Prostate gland (tissue), 2 donors: ENCODE measurements around the gene SMAD7. TPM values are rescaled to one million over a fixed set of nuclear protein-coding genes. Genes with fewer than 3 reads are reported as not detected.

Experiments
- DNase-seq: peaks from one replicate; pipeline ENCODE4 v3.0.0-alpha.2; 2019; ENCODE audit warnings: low spot score
- H3K27ac ChIP-seq, 2 donors: fragments of 200-600 bp; sonication (generic); 2 replicates each; pipeline ENCODE4 v1.5.1; 2017 to 2019
- H3K27me3 ChIP-seq: fragments of 200-600 bp; sonication (generic); replicated peaks from 2 replicates; pipeline ENCODE4 v1.5.1; 2019; ENCODE audit not compliant: insufficient read depth
- H3K36me3 ChIP-seq, 2 donors: fragments of 200-600 bp; sonication (generic); 1 replicate in 1 of 2; 2 replicates in 1 of 2; pipeline versions ENCODE4 v1.5.1 to v1.8.1; 2017 to 2019
- H3K4me1 ChIP-seq: fragments of 200-600 bp; sonication (generic); replicated peaks from 2 replicates; pipeline ENCODE4 v1.5.1; 2019
- H3K4me3 ChIP-seq, 2 donors: fragments of 200-600 bp; sonication (generic); 2 replicates each; pipeline ENCODE4 v1.5.1; 2017 to 2019
- H3K9me3 ChIP-seq: fragments of 200-600 bp; sonication (generic); 2 replicates; pipeline ENCODE4 v1.5.1; 2017
- CTCF ChIP-seq, 4 experiments: fragments of 200-600 bp in 2 of 4; fragments of 450-650 bp in 2 of 4; sonication (generic) in 2 of 4; IDR thresholded peaks; 1 replicate in 3 of 4; 2 replicates in 1 of 4; pipeline ENCODE4 v1.5.1; 2016 to 2019; ENCODE audit warnings: antibody characterized with exemption in 4 of 4, mild to moderate bottlenecking in 2 of 4, moderate library complexity in 2 of 4
- POLR2A ChIP-seq: fragments of 450-650 bp; IDR thresholded peaks from one replicate; pipeline ENCODE4 v1.6.1; 2016; ENCODE audit warnings: antibody characterized with exemption, mild to moderate bottlenecking
- POLR2AphosphoS5 ChIP-seq: sonication (generic); formaldehyde crosslinking; IDR thresholded peaks from one replicate; pipeline ENCODE4 v1.6.1; 2017; ENCODE audit warnings: antibody characterized with exemption
- WGBS: methylation state at CpG from one replicate; pipeline ENCODE4 v1.1.5; 2018; 5-methylcytosine and 5-hydroxymethylcytosine counted together
- intact Hi-C: fragments of 100-400 bp; cut with DNase I; formaldehyde crosslinking; loops from one replicate; pipeline ENCODE4 v1.14.2; 2022
- total RNA-seq, 2 donors: library from RNA; depleted of rRNA; stranded (reverse); fragments of >200 nt; gene quantifications; one replicate each; pipeline ENCODE4 v1.1.0, GENCODE V29; 2016

Gene SMAD7
- total RNA-seq, 2 donors from 2014 or later = 29.3 to 31.0 TPM

GRCh38 chr18:48986851-48987761 is 36.3 kb upstream of the SMAD7 start:
- WGBS = 93% methylated on average over 20 of the region's 20 CpGs
- Histone ChIP-seq H3K4me3 (no peak overlapping the region), H3K9me3 (no peaks in the 10 kb centered on the region), H3K27me3 (no peaks in the 10 kb centered on the region), H3K4me1 (no peaks in the 10 kb centered on the region), H3K36me3 (no peaks in the 10 kb centered on the region), H3K27ac (no peak overlapping the region)
- TF ChIP-seq POLR2A (no peak), CTCF (IDR thresholded peaks at IDR 0.05) (no peak), POLR2AphosphoS5 (no peak)
- DNase-seq = no peak
- intact Hi-C loops = no loop called here

- 79% methylated on average over 3 of the region's 3 CpGs for WGBS
- no peaks in the 10 kb centered on the region for H3K27me3 ChIP-seq
- H3K4me3 ChIP-seq = no peak overlapping the region
- no peak overlapping the region for H3K27ac ChIP-seq
- TF ChIP-seq CTCF (IDR thresholded peaks at IDR 0.05) (no peak), POLR2AphosphoS5 (no peak), POLR2A (no peak)
- no peak for DNase-seq
- H3K36me3 ChIP-seq = no peaks in the 10 kb centered on the region
- intact Hi-C loops = no loop called here
- no peaks in the 10 kb centered on the region for H3K4me1 ChIP-seq
- H3K9me3 ChIP-seq = no peaks in the 10 kb centered on the region
Measured at GRCh38 chr18:48985161-48985560, 34.4 kb upstream of the SMAD7 start.

- TF ChIP-seq CTCF (IDR thresholded peaks at IDR 0.05) (no peak), POLR2A (no peak), POLR2AphosphoS5 (no peak)
- no peak overlapping the region for H3K4me3 ChIP-seq
- H3K27me3 ChIP-seq = no peaks in the 10 kb centered on the region
- 81% methylated on average over 8 of the region's 8 CpGs for WGBS
- no peak for DNase-seq
- H3K36me3 ChIP-seq = no peaks in the 10 kb centered on the region
- no peaks in the 10 kb centered on the region for H3K9me3 ChIP-seq
- intact Hi-C loops = no loop called here
- H3K27ac ChIP-seq = no peak overlapping the region
- no peaks in the 10 kb centered on the region for H3K4me1 ChIP-seq
Measured at GRCh38 chr18:48983793-48984437, 33.1 kb upstream of the SMAD7 start.

- H3K27me3 ChIP-seq = no peaks in the 10 kb centered on the region
- H3K4me3 ChIP-seq = no peak overlapping the region
- 72% methylated on average over 7 of the region's 7 CpGs for WGBS
- no peak for DNase-seq
- TF ChIP-seq POLR2AphosphoS5 (no peak), CTCF (IDR thresholded peaks at IDR 0.05) (no peak), POLR2A (no peak)
- no peaks in the 10 kb centered on the region for H3K4me1 ChIP-seq
- no peak overlapping the region for H3K27ac ChIP-seq
- intact Hi-C loops = no loop called here
- no peaks in the 10 kb centered on the region for H3K9me3 ChIP-seq
- no peaks in the 10 kb centered on the region for H3K36me3 ChIP-seq
Measured at GRCh38 chr18:48982266-48982665, 31.5 kb upstream of the SMAD7 start.
